ENCODE results near the gene DNAJC6. TPM values are rescaled to one million over a fixed set of nuclear protein-coding genes. Genes with fewer than 3 reads are reported as not detected.

The DNAJC6 gene
- polyA plus RNA-seq, 2 of the 4 experiments (the other 2 are of a cell fraction): 3.0 to 5.0 TPM

GRCh38 chr1:65401612-65402011 is 92.3 kb downstream of the DNAJC6 start:
- 98% methylated on average over 3 of the region's 3 CpGs for WGBS (ENCODE audit: missing lambda C conversion rate)
- POLR2A ChIA-PET: no interaction called here
- H3K4me1 ChIP-seq: no peaks in the 10 kb centered on the region
- no peak overlapping the region for H3K4me2 ChIP-seq
- ATAC-seq (no peak), FAIRE-seq (no peak), DNase-seq (ENCODE audit: low read depth in 1 of 2, low spot score in 1 of 2) (no peak)
- no peak overlapping the region for H3K4me3 ChIP-seq
- H3K27ac ChIP-seq: no peak overlapping the region
- TF ChIP-seq BHLHE40 (IDR thresholded peaks at IDR 0.05; ENCODE audit: low read depth, low read length): no peak
- H3K9me3 ChIP-seq: no peaks in the 10 kb centered on the region
- CTCF ChIA-PET: no interaction called here

GRCh38 chr1:65404941-65405340 is 95.6 kb downstream of the DNAJC6 start:
- no peak overlapping the region for H3K4me3 ChIP-seq
- TF ChIP-seq RFX5 (IDR thresholded peaks at IDR 0.05): no peak
- no peak for TF ChIP-seq SREBF2 (IDR thresholded peaks at IDR 0.05)
- no peak for TF ChIP-seq HEYL (CRISPR knock-in tag; IDR thresholded peaks at IDR 0.05)
- no peak overlapping the region for H3K4me2 ChIP-seq
- no peak overlapping the region for H3K27ac ChIP-seq
- no peak for ATAC-seq
- FAIRE-seq: no peak
- no peaks in the 10 kb centered on the region for H3K9me3 ChIP-seq
- ChIA-PET POLR2A (no interaction called here), CTCF (interaction anchor here (1.4 kb wide), 1 partner anchor 11 kb away, joined by 3 read pairs; no protein-coding TSS in a partner anchor)
- peaks cover 4% of the 10 kb centered on the region; the same call in 1 of the 3 replicates for H3K4me1 ChIP-seq
- DNase-seq (ENCODE audit: low read depth in 1 of 2, low spot score in 1 of 2): no peak

GRCh38 chr1:65407877-65408276 is 98.5 kb downstream of the DNAJC6 start:
- 23% methylated on average over 2 of the region's 2 CpGs for WGBS (ENCODE audit: missing lambda C conversion rate)
- Histone ChIP-seq H3K4me3 (no peak overlapping the region), H3K9me3 (no peaks in the 10 kb centered on the region), H3K4me1 (peaks cover 4% of the 10 kb centered on the region; the same call in 1 of the 3 replicates), H3K4me2 (no peak overlapping the region), H3K27ac (no peak overlapping the region)
- DNase-seq (ENCODE audit: low read depth in 1 of 2, low spot score in 1 of 2): no peak
- TF ChIP-seq RARB (CRISPR knock-in tag; IDR thresholded peaks at IDR 0.05) (no peak), HOXB5 (CRISPR knock-in tag; IDR thresholded peaks at IDR 0.05) (no peak), ESRRA (IDR thresholded peaks at IDR 0.05; ENCODE audit: borderline replicate concordance, low read length) (no peak), NFE2L2 (conservative IDR thresholded peaks at IDR 0.05; ENCODE audit: low read length) (no peak), KDM5A (IDR thresholded peaks at IDR 0.05) (no peak), PHF8 (IDR thresholded peaks at IDR 0.05; ENCODE audit: borderline replicate concordance, low read depth) (no peak), GATA3 (IDR thresholded peaks at IDR 0.05; ENCODE audit: borderline replicate concordance) (no peak), CBX2 (IDR thresholded peaks at IDR 0.05; ENCODE audit: borderline replicate concordance, low read depth) (no peak), RAD21 (conservative IDR thresholded peaks at IDR 0.05 in 1 of 2, IDR thresholded peaks at IDR 0.05 in 1 of 2) (no peak), HEYL (CRISPR knock-in tag; IDR thresholded peaks at IDR 0.05) (no peak)
- TF ChIP-seq, protein P1, sequence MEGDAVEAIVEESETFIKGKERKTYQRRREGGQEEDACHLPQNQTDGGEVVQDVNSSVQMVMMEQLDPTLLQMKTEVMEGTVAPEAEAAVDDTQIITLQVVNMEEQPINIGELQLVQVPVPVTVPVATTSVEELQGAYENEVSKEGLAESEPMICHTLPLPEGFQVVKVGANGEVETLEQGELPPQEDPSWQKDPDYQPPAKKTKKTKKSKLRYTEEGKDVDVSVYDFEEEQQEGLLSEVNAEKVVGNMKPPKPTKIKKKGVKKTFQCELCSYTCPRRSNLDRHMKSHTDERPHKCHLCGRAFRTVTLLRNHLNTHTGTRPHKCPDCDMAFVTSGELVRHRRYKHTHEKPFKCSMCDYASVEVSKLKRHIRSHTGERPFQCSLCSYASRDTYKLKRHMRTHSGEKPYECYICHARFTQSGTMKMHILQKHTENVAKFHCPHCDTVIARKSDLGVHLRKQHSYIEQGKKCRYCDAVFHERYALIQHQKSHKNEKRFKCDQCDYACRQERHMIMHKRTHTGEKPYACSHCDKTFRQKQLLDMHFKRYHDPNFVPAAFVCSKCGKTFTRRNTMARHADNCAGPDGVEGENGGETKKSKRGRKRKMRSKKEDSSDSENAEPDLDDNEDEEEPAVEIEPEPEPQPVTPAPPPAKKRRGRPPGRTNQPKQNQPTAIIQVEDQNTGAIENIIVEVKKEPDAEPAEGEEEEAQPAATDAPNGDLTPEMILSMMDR (IDR thresholded peaks at IDR 0.05): no peak
- CTCF ChIA-PET: no interaction called here
- FAIRE-seq: no peak
- POLR2A ChIA-PET: no interaction called here
- ATAC-seq: no peak

DNA sequence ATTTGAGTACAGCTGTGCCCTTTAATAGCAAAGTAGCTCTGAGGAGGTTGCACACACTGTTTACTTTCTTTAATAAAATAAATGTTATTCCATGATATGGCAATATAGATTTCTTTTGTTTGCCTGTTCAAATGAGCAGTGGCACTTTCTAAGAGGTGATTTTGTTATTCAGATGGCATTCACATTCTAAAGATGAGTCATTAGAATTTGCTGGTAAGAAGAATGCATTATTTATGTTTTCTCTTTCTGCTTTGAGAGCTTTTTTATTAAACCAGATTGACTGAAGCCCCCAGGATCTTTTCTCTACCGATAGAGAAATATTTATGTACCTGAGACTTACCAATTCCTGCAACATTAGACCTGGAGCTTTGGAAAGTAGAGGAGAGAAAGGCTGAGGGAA is 100.0 kb downstream of the DNAJC6 start:
- Histone ChIP-seq H3K9me3 (no peaks in the 10 kb centered on the region), H3K4me1 (peaks cover 4% of the 10 kb centered on the region; the same call in 1 of the 3 replicates), H3K4me3 (no peak overlapping the region), H3K27ac (no peak overlapping the region), H3K4me2 (no peak overlapping the region)
- 16% methylated on average over 1 of the region's 1 CpG for WGBS (ENCODE audit: missing lambda C conversion rate)
- ChIA-PET CTCF (no interaction called here), POLR2A (no interaction called here)
- DNase-seq (ENCODE audit: low read depth in 1 of 2, low spot score in 1 of 2) (no peak), FAIRE-seq (no peak), ATAC-seq (no peak)
- TF ChIP-seq JUNB (IDR thresholded peaks at IDR 0.05) (no peak), RARB (CRISPR knock-in tag; IDR thresholded peaks at IDR 0.05) (no peak)
- TF ChIP-seq, protein P2, sequence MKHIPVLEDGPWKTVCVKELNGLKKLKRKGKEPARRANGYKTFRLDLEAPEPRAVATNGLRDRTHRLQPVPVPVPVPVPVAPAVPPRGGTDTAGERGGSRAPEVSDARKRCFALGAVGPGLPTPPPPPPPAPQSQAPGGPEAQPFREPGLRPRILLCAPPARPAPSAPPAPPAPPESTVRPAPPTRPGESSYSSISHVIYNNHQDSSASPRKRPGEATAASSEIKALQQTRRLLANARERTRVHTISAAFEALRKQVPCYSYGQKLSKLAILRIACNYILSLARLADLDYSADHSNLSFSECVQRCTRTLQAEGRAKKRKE (CRISPR knock-in tag; IDR thresholded peaks at IDR 0.05; ENCODE audit: low read depth): no peak

All from A549 (cell line).